CD4-positive, alpha-beta T cell treated with Interleukin-21 for 1 hour (primary cell): ENCODE results near the gene PKNOX2.

ENCODE experiments used
- DNase-seq: peaks from one replicate; pipeline ENCODE4 v3.0.0-alpha.2; 2020

The PKNOX2 gene

DNA sequence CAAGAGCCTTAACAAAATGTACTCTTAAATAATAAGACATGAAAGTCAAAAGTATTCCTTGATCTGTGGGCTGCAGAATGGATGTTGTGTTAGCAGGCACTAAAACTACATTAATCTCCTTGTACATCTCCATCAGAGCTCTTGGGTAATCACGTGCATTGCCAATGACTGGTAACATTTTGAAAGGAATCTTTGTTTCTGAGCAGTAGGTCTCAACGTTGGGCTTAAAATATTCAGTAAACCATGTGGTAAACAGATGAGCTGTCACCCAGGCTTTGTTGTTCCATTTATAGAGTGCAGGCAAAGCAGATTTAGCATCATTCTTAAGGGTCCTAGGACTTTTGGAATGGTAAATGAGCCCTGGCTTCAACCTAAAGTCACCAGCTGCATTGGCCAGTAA lies 152.9 kb downstream of the PKNOX2 start:
- DNase-seq = no peak

DNA sequence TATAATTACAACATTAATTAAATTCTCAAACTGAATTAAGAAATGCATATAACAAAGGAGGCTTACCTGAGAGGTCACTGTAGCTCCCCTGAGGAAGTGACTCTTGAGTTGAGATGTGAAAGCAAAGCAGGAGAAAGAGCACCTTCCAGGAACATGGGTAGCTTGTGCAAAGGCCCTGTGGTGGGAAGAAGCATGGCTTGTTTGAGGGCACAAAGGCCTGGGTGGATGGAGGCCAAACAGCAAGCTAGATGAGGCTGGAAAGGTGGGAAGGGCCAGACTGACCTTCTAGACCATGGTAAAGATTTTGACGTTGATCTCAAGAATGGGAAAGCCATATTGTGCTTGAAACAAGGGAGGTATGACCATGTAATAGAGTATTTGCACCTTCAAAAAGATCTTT lies 155.1 kb downstream of the PKNOX2 start:
- no peak for DNase-seq

DNA sequence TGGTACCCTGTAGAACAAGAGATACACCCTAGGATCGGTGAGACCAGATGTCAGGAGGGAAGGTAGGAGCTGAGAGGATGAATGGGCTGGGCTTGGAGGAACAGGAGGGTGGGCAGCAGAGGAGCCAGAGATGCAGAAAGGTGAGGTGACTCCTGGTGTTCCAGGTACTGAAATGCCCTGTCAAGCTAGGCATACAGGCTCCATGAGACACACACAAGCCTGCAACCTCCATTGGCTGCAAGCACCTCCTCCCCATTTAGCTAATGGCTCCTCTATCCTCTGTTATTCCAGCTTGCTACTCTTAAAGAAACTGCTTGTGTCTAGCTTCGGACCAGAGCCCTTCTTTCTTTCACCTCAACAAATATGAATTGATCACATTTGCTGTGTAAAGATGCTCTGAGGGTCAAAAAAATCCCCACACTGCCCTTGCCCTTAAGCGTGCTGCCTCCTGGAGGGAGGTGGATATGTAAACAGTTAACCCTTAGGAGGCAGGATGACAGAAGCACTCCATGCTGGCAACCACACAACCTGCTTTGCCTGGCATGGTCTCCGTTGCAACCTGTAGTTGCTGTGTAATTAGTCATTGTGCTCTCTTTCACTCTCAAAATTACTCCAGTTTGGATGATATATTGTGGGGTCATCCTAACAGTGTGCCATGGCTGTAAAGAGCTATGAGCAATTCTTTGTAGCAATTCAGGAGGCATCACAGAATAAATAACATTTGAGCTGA lies 156.0 kb downstream of the PKNOX2 start:
- DNase-seq = no peak

DNA sequence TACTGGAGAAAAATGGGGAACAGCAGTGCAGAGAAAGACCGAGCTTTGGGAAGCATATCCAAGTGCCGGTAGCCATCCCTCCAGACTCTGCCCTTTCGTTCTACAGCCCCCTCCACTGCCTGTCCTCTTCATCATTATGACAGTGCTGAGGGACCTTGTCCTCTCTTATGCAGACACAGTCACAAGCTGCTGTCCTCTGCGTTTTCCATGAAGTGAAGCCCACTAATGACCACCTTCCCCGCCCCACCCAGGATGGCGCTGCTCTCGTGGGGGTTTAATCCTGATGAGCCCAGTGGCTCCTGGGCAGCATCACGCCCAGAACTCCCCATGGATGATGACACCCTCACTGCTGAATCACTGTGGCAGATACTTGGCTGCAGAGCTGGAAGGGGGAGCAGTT lies 157.7 kb downstream of the PKNOX2 start:
- DNase-seq = no peak

DNA sequence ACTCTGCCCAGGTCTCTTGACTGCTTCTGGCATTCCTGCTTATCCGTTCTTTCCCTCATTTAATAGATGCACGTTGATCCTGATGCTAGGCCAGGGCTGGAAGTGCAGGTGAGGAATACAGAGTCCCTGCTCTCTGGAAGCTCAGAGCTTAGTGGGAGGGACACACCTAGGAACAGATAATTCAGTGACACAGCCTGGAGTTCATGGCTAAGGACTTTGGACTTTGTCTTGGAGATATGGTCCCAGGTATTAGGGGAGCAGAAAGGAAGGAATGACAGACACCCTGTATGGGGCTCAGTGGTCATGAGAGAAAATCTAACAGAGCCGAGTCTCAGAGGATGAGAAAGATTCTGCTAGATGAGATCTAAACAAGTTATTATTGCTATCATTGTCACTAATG lies 160.6 kb downstream of the PKNOX2 start:
- DNase-seq = no peak

DNA sequence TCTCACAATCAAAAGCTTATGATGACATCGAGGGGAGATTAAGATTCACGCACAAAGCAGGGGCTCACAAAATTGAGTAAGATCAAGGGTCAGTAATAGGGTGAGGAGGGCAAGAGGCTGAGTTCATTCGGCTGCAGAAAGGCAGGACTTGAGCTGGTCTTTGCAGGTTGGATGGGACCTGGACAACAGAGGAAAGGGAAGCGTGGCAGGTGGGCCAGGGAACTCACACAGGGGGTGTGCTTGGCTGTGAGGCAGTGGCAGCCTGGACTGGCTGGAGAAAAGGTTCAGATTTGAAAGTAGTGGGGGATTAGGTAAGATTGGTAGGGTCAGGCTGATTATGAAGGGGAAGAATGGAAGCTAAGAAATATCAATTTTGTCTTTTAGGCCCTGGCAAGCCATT lies 161.6 kb downstream of the PKNOX2 start:
- DNase-seq = no peak

DNA sequence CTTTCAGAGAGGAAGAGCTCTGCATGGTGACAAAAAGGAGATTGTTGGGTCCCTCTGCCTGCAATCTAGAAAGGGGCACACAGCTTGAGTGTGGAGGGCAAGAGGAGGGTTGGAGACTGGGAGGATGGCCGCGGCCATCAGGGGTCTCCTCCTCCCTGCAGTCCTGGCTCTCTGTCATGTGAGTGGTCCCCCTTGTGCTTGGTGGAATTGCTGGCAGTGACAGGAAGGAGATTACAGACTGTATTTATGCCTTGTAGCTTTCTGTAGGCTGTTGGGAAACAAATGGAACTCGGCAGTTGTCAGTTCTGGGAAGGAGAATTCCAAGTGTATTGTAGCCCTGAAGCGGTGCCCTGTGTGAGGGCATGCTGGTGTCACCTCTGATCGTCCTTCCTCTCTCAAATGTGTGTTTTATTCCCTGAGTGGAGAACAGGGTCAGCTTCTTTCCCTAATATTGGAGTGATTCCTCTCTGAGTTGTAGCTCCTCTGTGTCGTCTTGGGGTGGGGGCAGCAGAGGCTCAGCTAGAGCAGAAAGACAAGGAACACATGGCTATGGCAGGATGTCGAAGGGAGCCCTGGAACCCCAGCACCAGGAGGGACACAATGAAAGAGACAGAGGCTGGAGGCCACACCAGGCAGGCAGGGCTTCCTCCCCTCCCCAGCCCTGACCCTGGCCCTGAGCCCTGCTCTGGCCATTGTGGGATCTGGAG lies 163.1 kb downstream of the PKNOX2 start:
- DNase-seq = no peak

DNA sequence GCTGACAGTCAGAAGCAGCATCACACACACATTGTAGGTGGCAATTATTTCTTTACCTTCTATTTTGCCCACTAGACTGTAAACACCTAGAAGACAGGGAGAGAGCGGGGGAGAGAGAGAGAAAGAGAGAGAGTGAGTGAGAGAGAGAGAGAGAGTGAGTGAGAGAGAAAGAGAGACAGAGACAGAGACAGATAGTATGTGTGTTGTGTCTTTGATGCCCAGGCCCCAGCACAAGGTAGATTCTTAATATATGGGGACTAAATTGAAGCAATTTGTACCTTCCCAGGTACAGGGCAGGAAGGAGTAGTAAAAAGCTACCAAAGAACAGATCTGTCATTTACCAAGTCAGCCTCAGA lies 163.7 kb downstream of the PKNOX2 start:
- no peak for DNase-seq

DNA sequence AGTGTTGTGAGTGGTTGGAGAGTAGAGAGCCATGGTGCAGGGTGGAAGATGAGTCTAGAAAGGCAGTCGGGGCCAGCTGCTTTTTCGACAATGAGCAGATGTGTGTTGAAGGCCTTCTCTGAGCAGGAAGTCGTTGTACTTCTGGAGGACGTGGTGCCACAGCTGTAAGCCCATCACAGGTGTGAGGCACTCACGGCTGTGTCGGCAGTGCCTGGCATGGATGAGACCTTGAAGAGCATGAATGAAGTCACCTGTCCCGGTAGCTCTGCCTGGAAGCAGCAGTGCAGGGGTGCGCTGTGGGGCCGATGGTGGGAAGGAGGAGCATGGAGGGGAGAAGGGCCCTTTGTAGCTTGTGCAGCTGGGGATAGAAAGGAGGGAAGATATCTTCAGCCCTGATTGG lies 165.2 kb downstream of the PKNOX2 start:
- DNase-seq = no peak

DNA sequence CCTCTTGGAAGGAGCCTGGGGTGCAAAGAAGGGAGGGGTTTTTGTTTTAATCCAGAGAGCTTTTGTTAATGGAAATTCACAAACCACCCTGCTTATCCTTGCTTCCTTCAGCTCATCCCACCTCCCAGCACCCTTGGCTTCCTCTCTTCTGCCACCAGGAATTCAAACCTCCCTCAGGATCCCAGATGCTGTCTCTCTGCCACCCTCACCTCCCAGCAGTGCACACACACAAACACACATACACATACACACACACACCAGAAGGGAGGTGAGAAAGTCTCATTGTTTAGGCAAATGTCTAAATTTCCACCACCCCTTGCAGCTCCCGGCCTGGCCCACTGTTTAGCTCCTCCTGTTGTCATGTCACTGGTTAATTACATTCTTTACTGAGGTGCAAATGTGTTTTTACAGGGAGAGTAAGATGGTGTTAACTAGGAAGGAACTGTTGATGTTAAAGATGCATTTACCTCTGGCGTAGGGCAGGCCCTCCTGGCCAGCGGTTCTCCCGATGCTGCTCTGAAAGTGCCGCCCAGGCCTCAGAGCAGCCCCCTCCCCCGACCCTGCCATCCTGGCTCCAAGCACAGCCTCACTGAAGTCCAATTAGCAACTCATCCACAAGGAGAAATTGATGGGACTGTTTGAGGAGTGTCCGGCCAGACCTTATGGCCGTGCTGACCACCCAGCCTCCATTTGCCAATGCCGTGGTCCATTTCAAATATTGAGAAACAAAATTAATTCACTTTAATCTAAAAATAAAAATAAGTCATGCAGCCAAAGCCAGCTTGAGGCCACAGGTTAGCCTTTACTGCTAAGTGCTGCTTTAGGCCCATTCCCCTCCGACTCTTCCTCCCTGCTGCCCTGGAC lies 166.1 kb downstream of the PKNOX2 start:
- no peak for DNase-seq

DNA sequence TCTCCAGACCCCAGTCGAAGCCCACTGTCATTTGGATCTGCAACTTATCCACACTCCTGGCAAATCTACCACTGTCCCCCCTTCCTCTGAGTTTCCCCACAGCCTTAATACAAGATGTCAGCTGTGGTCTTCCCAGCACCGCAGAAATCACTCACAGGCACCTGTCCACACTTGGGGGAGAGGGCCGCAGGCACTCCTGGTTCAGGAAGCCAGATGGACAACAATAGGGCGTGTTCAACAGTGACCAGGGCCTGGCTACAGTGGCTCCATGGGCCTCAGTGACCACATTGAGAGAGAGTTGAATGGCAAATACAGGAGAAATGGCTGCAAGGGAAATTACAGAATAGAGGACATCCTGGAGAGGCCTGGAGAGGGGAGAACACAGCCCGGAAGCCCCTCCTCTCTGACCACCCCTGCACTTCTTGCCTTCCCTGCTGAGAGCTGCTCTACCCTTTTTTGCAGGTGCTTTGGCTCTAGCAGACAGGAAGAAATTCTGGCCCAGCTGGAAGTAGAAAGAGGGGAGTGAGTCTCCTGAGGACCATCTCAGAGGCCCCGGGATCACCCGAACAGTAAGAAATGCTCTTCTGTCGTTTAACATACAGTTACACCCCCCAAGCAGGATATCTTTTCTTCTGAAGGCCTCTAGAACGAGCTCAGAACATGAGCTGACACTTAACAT lies 166.9 kb downstream of the PKNOX2 start:
- no peak for DNase-seq

DNA sequence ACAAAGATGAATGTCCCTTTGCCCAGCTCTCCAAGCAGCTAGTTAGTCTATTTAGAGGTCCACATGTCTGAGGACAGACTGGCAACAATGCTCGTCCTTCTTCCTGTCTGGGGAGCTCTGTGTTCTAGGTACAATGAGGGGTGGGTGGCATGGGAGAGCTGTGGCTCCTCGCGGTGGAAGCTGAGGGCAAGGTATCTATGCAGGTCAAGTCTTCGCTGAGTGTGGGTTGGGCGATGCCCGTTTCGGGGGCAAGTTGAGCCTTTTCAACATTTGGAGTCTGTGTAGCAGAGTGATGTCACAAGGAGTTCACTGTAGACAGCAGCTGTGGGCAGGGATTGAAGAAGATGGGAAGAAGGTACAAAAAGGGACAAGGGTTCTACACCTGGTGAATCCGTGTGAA lies 168.3 kb downstream of the PKNOX2 start:
- DNase-seq = no peak

DNA sequence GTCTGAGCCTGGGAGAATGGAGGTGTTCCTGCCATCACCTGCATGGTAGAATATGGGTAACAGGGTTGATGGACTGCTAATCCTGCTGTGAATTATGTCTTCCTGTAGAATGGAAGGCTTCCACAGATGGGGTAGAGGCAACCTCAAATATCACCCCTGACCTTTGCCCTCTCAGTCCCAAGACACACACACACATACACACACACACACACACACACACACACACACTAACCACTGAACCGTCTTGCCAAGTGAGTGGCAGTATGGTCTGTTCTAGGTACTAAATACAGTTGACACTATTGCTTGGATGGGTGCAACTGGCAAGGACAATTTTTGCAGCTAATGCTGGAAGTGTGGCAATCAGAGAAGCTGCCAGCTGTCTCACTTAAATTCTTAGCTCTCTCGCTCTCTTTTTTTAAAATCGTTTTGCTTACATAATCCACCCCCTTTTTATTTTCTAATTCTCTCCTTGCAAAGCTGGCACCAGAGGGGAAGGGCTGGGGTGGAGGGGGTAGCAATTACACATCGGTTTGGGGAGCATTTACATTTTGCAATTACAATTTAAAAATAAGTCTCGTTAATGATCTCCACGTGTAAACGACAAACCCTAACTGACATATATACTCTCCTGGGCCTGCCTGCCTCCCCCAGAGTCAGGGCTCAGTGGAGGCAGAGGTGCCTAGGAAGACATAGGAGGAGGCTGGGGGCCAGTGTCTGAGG lies 169.0 kb downstream of the PKNOX2 start:
- DNase-seq = no peak

DNA sequence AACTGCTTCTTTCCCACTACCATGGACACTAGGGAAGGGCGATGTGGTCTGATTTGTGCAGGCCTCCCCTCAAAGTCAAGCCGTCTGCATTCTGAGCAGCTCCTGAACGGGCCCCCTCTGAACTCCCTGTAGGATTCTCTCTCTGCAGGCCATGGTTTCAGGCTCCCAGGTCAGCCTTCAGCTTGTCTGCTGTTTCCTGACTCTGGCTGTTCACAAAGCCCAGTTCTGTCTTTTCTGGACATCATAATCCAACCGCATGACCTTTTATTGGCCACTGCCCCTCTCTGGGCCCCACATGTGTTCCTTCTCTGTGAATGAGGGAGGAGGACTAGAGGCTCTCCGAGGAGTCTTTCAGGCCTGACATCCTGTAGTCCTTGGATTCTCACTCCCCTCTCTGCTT lies 170.6 kb downstream of the PKNOX2 start:
- DNase-seq = no peak

DNA sequence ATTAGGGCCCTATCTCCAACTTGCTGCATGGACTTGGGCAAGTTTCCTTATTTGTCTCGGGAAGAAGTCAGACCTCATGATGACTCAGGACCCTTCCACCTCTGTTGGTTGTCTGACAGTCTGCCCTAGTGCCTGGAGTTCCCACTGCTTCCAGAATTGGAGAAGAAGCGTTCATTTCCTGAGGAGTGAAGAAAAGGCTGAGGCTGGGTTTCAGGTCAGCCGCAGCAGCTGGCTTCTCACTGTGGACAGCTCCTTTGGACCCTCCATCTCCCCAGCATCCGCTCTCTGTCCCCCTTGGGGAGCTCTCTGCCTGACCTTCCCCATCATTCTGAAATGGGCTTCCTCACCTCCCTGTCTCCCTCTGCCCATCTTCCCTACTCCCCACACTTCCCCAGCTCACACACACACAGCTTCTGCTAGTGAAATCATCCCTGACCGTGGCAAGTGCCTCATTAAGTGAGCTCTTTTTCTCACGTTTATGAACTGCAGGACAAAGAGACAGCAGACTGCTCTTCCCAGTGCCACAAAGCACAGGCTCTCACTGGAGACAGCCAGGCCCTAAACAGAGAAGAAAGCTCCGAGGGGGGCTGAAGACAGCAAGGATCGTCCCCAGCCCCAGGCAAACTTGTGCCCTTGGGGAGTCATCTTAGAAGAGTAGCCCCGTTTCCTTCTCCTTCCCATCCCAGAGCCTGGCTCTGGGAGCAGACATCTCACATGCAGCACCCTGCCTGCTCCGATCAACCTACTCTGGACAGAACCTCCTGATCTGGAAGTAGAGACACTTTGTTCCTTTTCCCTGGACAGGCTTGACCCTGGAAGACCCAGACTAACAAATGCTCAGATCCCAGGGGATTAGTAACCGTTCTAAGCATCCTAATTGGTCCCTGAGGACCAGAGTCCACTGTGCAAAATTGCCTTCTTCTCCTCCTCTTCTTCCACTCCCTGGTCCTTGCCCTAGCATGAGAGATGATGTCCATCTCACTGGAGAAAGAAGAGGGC lies 173.6 kb downstream of the PKNOX2 start:
- DNase-seq = no peak

DNA sequence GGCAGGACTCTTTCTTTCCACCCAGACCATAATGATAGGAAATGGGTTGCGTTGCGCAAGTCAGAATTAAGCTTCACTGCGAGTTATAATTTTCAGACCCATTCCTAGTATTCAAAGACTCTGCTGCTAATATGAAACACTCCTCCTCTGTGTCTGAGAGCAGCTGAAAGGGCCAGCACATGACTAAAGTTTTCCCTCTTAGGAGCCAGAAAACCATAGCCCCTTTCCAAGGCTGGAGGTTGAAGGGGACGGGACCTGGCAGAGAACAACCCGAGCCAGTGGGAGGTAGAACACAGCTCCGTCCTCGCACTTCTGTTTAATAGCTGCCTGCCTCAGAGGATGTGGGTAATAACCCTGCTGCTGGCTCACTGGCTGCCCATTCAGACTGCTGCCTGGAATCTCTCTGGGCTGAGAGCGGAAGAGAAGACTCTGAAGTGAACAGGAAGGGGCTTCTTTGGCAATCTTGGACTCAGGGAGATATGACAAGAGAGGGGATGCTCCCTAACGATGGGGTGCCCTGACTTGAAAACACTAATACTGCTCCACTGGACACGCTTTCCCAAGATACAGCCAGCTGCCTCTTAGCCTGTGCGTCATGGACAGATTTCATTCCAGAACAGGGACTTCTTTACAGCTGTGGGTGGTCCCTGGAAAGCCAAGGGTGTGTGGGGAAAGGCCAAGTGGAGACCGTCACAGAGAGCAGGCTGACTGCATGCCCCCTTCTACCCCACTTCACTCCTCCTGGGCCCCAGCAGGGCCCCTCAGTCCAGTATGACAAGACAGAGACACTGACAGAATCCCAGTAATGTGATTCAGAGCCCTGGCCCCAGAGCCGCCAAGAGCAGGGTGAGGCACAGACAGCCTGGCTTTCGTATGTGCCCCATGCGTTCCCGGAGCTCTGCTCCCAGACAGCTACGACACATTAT lies 174.6 kb downstream of the PKNOX2 start:
- no peak for DNase-seq

DNA sequence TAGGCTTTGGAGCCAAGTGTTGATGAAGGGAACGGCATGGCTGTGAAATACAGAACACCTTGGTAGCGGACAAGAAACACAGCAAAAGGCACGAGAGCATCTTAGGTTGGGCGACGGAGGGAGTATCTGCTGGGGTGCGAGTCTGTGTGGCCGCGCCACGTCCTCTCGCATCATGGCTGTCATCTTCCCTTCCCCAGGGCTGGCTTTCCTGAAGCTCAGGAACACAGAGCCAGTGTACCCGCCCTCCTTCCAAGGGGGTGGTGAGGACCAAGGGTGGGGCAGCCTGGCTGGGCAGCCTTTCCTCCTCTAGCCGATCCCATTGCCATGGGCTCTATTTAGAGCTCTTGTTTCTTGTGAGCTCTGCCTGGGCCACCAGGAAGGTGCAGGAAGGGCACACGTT lies 177.1 kb downstream of the PKNOX2 start:
- DNase-seq = no peak

DNA sequence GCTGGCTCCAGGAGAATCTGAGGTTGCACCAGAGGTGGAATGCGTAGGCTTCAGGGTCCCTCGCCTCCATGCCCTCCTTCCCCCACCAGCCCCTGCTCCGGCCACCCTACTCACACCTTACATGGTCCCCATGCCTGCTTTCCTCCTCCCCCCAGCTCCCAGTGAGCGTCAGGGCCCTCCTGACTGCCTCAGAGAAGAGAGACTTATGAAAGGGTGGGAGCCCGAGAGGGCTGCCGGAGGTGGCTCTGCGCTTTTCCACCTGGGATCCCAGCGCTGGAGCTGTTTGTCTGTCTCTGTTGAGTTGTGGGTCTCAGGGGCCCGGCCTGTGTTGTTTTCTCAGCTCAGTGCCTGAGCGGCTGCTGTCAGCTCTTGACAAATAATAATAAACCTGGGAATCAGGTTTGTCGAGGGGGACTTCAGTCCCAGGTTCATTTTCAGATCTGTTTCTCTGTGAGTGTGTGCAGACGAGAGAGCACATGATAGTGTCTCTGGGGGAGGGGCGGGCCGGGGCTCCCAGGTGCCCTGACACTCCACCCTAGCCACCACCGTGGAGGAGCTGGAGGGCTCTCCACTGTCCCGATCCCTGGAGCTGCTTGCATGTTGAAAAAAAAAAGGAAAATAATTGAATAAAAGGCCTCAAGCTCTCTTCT lies 177.9 kb downstream of the PKNOX2 start:
- DNase-seq = no peak

DNA sequence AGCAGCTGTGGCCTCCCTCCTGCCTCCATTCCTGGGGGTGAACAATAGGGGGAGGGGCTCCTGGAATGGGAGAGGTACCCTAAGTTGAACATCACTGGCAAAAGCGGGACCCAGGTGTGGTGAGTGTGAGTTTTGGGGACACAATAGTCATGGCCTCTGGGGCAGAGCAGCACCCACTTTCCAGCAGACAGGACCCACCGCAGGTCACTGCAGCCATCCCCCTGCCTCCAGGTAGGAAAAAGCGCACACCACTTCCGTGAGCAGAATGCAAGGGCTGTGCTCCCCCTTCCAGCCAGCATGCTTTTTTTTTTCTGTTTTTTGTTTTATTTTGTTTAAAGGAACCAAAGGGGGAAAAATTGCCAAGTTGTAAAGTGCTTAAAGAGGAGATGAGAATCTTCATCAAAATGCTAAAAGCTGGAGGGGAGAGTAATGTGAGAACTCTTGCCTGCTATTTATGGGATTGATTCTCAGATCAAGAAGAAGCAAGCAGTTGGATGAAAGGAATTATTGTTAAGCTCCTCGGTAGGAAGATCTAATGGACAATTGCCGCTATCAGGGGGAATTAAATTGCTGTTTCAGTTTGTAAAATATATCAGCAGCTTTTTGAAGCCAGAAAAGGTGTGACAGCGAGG lies 178.7 kb downstream of the PKNOX2 start:
- no peak for DNase-seq
